OCI-M1 (cell line): ENCODE results near the gene FYTTD1.
"Not testable (repeated sequence)": the region's sequence is repeated elsewhere in the genome, so short reads cannot be mapped to it uniquely, and the experiment has no call there.

Experiments
- DNase-seq: peaks from one replicate; lab custom pipeline; 2025; lab: John Stamatoyannopoulos, UW

The FYTTD1 gene, protein sequence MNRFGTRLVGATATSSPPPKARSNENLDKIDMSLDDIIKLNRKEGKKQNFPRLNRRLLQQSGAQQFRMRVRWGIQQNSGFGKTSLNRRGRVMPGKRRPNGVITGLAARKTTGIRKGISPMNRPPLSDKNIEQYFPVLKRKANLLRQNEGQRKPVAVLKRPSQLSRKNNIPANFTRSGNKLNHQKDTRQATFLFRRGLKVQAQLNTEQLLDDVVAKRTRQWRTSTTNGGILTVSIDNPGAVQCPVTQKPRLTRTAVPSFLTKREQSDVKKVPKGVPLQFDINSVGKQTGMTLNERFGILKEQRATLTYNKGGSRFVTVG

DNA sequence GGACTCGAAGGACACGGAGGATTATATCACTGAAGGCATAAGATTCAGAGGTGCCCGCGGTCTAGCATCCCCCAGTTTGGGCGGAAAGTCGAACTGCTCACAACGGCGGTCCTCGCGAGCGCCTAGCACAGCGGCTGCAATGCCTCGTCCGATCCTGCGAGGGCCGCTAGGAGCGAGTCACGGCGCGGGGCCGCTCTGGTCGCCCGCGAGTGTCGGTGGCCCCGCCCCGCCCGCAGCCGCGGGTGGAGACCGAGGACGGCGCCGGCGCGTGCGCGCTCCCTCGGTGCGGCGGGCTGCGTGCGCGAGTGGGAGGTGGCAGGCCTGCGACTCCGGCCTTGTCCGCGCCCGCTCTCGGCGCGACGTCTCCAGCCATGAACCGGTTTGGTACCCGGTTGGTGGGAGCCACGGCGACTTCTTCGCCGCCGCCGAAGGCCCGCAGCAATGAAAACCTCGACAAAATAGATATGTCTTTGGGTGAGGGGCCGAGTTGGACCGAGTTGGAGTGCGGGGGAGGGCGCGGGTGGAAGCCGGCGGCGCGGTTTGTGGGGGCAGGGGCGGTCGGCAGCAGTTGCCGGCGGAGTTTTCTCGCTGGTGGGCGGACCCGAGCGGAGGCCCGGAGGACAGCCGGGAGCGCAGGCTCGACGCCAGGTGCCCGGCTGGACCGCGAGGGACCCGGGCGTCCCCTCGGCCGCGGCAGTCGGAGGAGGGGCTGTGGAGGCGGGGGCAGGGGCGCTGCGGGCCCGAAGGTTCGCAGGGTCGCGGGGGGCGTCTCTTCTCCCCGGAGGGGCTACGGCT is at the start of gene FYTTD1:
Gene FYTTD1, plus strand, starts transcription at position 283 of the 795 bp plus-strand sequence. Its CDS starts 89 bp downstream, at position 372.
- DNase-seq: peak; percentile 93

GRCh38 chr3:197700095-197700494 is 49.6 kb upstream of the FYTTD1 start:
- no peak for DNase-seq

GRCh38 chr3:197701841-197702240 is 47.8 kb upstream of the FYTTD1 start:
- DNase-seq: no peak

DNA sequence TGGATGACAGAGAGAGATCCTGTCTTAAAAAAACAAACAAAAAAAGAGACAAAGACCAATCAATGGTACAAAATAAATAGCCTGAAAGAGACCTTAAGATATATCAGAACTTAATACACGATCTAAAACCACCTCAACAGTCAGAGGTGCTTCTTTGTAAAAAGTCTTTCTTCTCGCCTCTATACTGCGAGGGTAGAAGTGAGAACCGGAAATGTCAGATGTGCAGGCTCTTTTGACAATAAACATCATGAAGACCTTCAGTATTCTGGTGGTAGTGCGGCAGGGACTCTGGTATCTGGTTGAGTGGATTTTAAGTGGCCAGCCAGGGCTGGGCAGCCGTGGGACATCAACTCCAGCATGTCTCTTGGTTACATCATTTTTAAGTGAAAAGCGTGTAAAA is 43.0 kb upstream of the FYTTD1 start:
- DNase-seq: no peak

GRCh38 chr3:197709135-197709534 is 40.5 kb upstream of the FYTTD1 start:
- peak; percentile 75 for DNase-seq

- not testable (repeated sequence) for DNase-seq
Measured at GRCh38 chr3:197710965-197711364, 38.7 kb upstream of the FYTTD1 start.

GRCh38 chr3:197711973-197712707 is 37.5 kb upstream of the FYTTD1 start:
- DNase-seq: peak; percentile 90

- DNase-seq: no peak
Measured at GRCh38 chr3:197713477-197713822, 36.2 kb upstream of the FYTTD1 start.

DNA sequence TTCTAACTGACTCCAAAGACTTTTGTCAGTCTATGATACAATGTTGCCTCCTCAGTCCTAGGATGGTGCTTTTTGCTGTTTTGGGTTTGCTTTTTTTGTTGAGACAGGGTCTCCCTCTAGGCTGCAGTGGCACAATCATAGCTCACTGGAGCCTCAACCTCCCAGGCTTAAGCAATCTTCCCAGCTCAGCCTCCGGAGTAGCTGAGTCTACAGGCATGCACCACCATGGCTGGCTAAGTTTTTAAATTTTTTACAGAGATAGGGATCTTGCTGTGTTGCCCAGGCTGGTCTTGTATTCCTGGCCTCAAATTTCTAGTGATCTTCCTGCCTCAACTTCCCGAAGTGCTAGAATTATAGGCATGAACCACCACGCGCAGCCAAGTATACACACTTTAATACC is 35.4 kb upstream of the FYTTD1 start:
- no peak for DNase-seq

GRCh38 chr3:197718891-197719290 is 30.8 kb upstream of the FYTTD1 start:
- DNase-seq: no peak

DNA sequence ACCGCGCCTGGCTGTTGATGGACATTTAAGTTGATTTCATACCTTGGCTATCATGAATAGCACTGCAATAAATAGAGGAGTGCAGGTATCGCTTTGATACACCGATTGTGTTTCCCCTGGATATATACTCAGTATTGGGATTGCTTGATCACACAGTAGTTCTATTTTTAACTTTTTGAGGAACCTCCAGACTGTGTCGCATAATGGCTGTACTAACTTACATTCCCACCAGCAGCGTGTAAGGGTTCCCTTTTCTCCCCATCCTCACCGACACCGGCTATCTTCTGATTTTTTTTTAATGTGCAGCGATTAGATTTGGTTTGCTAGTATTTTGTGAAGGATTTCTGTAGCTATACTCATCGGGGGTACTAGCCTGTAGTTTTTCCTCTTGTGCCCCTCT is 29.0 kb upstream of the FYTTD1 start:
- DNase-seq: no peak

DNA sequence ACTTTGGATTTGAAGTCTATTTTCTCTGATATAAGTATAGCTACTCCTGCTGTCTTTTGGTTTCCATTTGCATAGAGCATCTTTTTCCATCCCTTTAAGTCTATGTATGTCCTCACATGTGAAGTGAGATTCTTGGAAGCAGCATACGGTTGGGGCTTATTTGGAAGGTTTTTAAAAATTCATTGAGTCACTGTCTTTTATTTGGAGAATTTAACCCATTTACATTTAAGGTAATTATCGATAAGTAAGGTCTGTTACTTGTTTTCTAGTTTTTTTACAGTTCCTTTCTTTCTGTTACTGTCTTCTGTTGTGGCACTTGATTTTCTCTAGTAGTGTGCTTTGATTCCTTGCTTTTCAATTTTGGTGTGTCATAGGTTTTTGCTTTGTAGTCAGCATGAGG is 26.9 kb upstream of the FYTTD1 start:
- no peak for DNase-seq

DNA sequence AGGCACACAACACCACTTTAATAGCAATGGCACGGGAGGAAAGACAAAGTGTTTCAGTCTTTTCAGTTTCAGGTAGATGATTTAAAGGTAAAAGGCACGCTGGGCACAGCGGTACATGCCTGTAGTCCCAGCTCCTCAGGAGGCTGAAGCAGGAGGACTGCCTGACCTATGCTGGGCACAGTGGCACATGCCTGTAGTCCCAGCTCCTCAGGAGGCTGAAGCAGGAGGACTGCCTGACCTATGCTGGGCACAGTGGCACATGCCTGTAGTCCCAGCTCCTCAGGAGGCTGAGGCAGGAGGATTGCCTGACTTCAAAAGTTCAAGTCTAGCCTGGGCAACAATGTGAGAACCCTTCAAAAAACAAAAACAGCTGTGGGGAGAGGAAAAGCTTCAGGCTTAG is 21.8 kb upstream of the FYTTD1 start:
- DNase-seq: not testable (repeated sequence)

- no peak for DNase-seq
Measured at GRCh38 chr3:197728487-197728886, 21.2 kb upstream of the FYTTD1 start.

DNA sequence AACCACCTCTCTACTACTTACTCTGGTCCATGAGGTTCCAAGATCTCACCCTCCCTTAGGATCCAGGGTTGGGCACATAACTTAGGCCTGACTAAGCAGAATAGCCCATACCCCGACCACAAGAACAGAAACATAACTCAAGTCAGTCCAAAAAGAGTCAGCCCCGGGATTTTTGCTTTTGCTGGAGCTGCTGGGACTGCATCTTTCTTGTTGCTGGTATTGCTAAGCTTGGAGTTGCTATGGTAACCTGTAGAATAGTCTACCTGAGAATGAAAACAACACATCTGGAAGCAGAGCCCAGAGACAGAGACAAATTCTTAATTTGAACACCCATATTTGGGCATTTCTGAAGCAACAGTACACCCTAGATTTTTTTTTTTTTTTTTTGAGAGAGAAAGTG is 19.5 kb upstream of the FYTTD1 start:
- DNase-seq: no peak

- not testable (repeated sequence) for DNase-seq
Measured at GRCh38 chr3:197730770-197731169, 18.9 kb upstream of the FYTTD1 start.

DNA sequence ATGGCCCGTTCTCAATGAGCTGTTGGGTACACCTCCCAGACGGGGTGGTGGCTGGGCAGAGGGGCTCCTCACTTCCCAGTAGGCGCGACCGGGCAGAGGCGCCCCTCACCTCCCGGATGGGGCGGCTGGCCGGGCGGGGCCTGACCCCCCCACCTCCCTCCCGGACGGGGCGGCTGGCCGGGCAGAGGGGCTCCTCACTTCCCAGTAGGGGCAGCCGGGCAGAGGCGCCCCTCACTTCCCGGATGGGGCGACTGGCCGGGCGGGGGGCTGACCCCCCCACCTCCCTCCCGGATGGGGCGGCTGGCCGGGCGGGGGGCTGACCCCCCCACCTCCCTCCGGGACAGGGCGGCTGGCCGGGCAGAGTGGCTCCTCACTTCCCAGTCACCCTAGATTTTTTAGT is 18.2 kb upstream of the FYTTD1 start:
- DNase-seq: not testable (repeated sequence)

DNA sequence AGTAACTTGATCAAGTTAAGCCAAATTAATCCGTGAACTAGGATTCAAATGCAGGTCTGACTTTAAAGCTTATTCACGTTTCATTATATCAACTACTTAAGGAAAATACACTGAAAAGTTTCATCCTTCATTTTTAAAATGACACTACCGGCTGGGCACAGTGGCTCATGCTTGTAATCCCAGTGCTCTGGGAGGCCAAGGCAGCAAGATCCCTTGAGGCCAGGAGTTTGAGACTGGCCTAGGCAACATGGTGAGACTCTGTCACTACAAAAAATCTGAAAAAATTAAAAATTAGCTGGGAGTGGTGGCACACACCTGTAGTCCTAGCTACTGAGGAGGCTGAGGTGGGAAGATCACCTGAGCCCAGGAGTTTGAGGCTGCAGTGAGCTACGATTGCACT is 16.6 kb upstream of the FYTTD1 start:
- DNase-seq: no peak

- peak; percentile 74 for DNase-seq
Measured at GRCh38 chr3:197734667-197735318, 14.9 kb upstream of the FYTTD1 start.

GRCh38 chr3:197736010-197736490 is 13.6 kb upstream of the FYTTD1 start:
- no peak for DNase-seq

- DNase-seq: peak; percentile 94
Measured at GRCh38 chr3:197736491-197737318, 13.0 kb upstream of the FYTTD1 start, which contains the start of gene RUBCN. Gene RUBCN, minus strand, starts transcription at chr3:197736904. Its CDS starts 185 bp downstream, at chr3:197736719.
